Choroid plexus epithelial cell (primary cell): Measurements from ENCODE around the gene NMBR.
"Not testable (repeated sequence)": the region's sequence is repeated elsewhere in the genome, so short reads cannot be mapped to it uniquely, and the experiment has no call there.

Source experiments
- DNase-seq: peaks from one replicate; pipeline ENCODE4 v3.0.0-alpha.2; 2010; ENCODE audit warnings: low read depth
- H3K4me3 ChIP-seq: 2 replicates; pipeline ENCODE4 v1.5.1; 2011; ENCODE audit warnings: low read depth, mild to moderate bottlenecking, control low read depth, low read length, moderate library complexity
- CTCF ChIP-seq: conservative IDR thresholded peaks from 2 replicates; pipeline ENCODE4 v1.5.1; 2011; ENCODE audit warnings: low read depth, mild to moderate bottlenecking, control low read depth, inconsistent platforms, low read length, moderate library complexity

The NMBR gene

GRCh38 chr6:142132625-142133024 is 14.3 kb downstream of the NMBR start, which contains the start of gene GJE1:
TSS of gene GJE1 (plus strand) at chr6:142132925. CDS start at chr6:142133159, 234 bp downstream.
- no peak within 1 kb of the TSS for H3K4me3 ChIP-seq
- TF ChIP-seq CTCF = no peak
- DNase-seq = no peak

GRCh38 chr6:142130814-142131213 is 16.1 kb downstream of the NMBR start:
- TF ChIP-seq CTCF = no peak
- DNase-seq = no peak
- H3K4me3 ChIP-seq = no peak overlapping the region

GRCh38 chr6:142121342-142121741 is 25.6 kb downstream of the NMBR start:
- H3K4me3 ChIP-seq = no peak overlapping the region
- no peak for DNase-seq
- no peak for TF ChIP-seq CTCF

GRCh38 chr6:142118925-142119324 is 28.0 kb downstream of the NMBR start:
- no peak overlapping the region for H3K4me3 ChIP-seq
- DNase-seq = peak; percentile 1
- TF ChIP-seq CTCF = no peak

- DNase-seq = no peak
- TF ChIP-seq CTCF = no peak
- H3K4me3 ChIP-seq = no peak overlapping the region
Measured at GRCh38 chr6:142118328-142118727, 28.6 kb downstream of the NMBR start.

GRCh38 chr6:142117366-142117765 is 29.6 kb downstream of the NMBR start:
- no peak for TF ChIP-seq CTCF
- no peak overlapping the region for H3K4me3 ChIP-seq
- DNase-seq = no peak

- no peak overlapping the region for H3K4me3 ChIP-seq
- peak; percentile 89 for DNase-seq
- peak; percentile 79 for TF ChIP-seq CTCF
Measured at GRCh38 chr6:142112451-142113061, 34.4 kb downstream of the NMBR start.

GRCh38 chr6:142110820-142111219 is 36.1 kb downstream of the NMBR start:
- DNase-seq = not testable (repeated sequence)

GRCh38 chr6:142104820-142105219 is 42.1 kb downstream of the NMBR start:
- not testable (repeated sequence) for DNase-seq

More at GRCh38 chr6:142110820-142111219, 36.1 kb downstream of the NMBR start:
- not testable (repeated sequence) for H3K4me3 ChIP-seq

More at GRCh38 chr6:142104820-142105219, 42.1 kb downstream of the NMBR start:
- not testable (repeated sequence) for H3K4me3 ChIP-seq
